SJSA1 (cell line): ENCODE measurements around the gene ANKRD13A. TPM values are rescaled to one million over a fixed set of nuclear protein-coding genes. Genes with fewer than 3 reads are reported as not detected.

Experiments used
- DNase-seq, 2 experiments: peaks; one replicate each; pipeline ENCODE4 v3.0.0-alpha.2; 2015 to 2020; ENCODE audit warnings: low spot score in 2 of 2, low read depth in 1 of 2
- H3K27ac ChIP-seq: fragments of 250-450 bp; sonication (Bioruptor Pico); 2 replicates; pipeline ENCODE4 v1.5.1; 2020; ENCODE audit warnings: mild to moderate bottlenecking, moderate library complexity
- H3K27me3 ChIP-seq: fragments of 250-450 bp; sonication (Bioruptor Pico); replicated peaks from 2 replicates; pipeline ENCODE4 v1.5.1; 2020; ENCODE audit warnings: mild to moderate bottlenecking, moderate library complexity
- H3K36me3 ChIP-seq: fragments of 250-450 bp; sonication (Bioruptor Pico); 2 replicates; pipeline ENCODE4 v1.5.1; 2020; ENCODE audit warnings: mild to moderate bottlenecking
- H3K4me1 ChIP-seq: fragments of 250-450 bp; sonication (Bioruptor Pico); replicated peaks from 2 replicates; pipeline ENCODE4 v1.6.1; 2021; ENCODE audit warnings: mild to moderate bottlenecking
- H3K4me3 ChIP-seq: fragments of 250-450 bp; sonication (Bioruptor Pico); 2 replicates; pipeline ENCODE4 v1.5.1; 2020; ENCODE audit warnings: mild to moderate bottlenecking
- H3K9me3 ChIP-seq: fragments of 250-450 bp; sonication (Bioruptor Pico); replicated peaks from 2 replicates; pipeline ENCODE4 v1.5.1; 2020; ENCODE audit warnings: mild to moderate bottlenecking
- total RNA-seq: library from RNA; depleted of rRNA; stranded (reverse); fragments of >200 nt; shearing (Covaris generic); gene quantifications from 2 replicates; pipeline ENCODE4 v1.2.3, GENCODE V29; 2014; rRNA removed

ANKRD13A gene
- 111 and 170 TPM in 2 replicates for total RNA-seq

- peak; percentile 90 to 97 for DNase-seq
- Histone ChIP-seq H3K9me3 (no peaks in the 10 kb centered on the region), H3K4me1 (peaks cover 49% of the 10 kb centered on the region), H3K27me3 (no peaks in the 10 kb centered on the region), H3K4me3 (peak within 1 kb of the TSS; percentile 97), H3K27ac (peak within 1 kb of the TSS; percentile 98), H3K36me3 (peaks cover 28% of the 10 kb centered on the region)
Observed at GRCh38 chr12:109998904-109999648, at the start of gene ANKRD13A. ANKRD13A (plus strand) TSS chr12:109999430; CDS start chr12:109999689, 259 bp downstream.

- no peaks in the 10 kb centered on the region for H3K27me3 ChIP-seq
- H3K27ac ChIP-seq: peak overlapping the region; percentile 81
- H3K4me3 ChIP-seq: no peak overlapping the region
- H3K9me3 ChIP-seq: no peaks in the 10 kb centered on the region
- H3K36me3 ChIP-seq: peaks cover 74% of the 10 kb centered on the region
- peaks cover 71% of the 10 kb centered on the region for H3K4me1 ChIP-seq
- DNase-seq: no peak
Observed at GRCh38 chr12:109950625-109951024, 48.6 kb upstream of the ANKRD13A start.

- Histone ChIP-seq H3K27me3 (no peaks in the 10 kb centered on the region), H3K4me3 (no peak overlapping the region), H3K27ac (peak overlapping the region; percentile 81), H3K36me3 (peaks cover 77% of the 10 kb centered on the region), H3K4me1 (peaks cover 68% of the 10 kb centered on the region), H3K9me3 (no peaks in the 10 kb centered on the region)
- DNase-seq: peak in 1 of 2 experiments; percentile 68
Observed at GRCh38 chr12:109951136-109951535, 48.1 kb upstream of the ANKRD13A start.

- peaks cover 61% of the 10 kb centered on the region for H3K4me1 ChIP-seq
- DNase-seq: peak; percentile 17 to 59
- H3K36me3 ChIP-seq: peaks cover 76% of the 10 kb centered on the region
- peak overlapping the region; percentile 81 for H3K27ac ChIP-seq
- H3K27me3 ChIP-seq: no peaks in the 10 kb centered on the region
- no peaks in the 10 kb centered on the region for H3K9me3 ChIP-seq
- no peak overlapping the region for H3K4me3 ChIP-seq
Observed at GRCh38 chr12:109951751-109952150, 47.5 kb upstream of the ANKRD13A start.

- Histone ChIP-seq H3K4me3 (no peak overlapping the region), H3K36me3 (peaks cover 71% of the 10 kb centered on the region), H3K9me3 (no peaks in the 10 kb centered on the region), H3K27me3 (no peaks in the 10 kb centered on the region), H3K4me1 (peaks cover 56% of the 10 kb centered on the region), H3K27ac (peak overlapping the region; percentile 81)
- no peak for DNase-seq
Observed at GRCh38 chr12:109952160-109952858, 46.9 kb upstream of the ANKRD13A start.

GRCh38 chr12:109952873-109953272, 46.4 kb upstream of the ANKRD13A start:
- Histone ChIP-seq H3K9me3 (no peaks in the 10 kb centered on the region), H3K4me3 (no peak overlapping the region), H3K36me3 (peaks cover 71% of the 10 kb centered on the region), H3K27ac (no peak overlapping the region), H3K27me3 (no peaks in the 10 kb centered on the region), H3K4me1 (peaks cover 50% of the 10 kb centered on the region)
- no peak for DNase-seq

GRCh38 chr12:109953656-109954055, 45.6 kb upstream of the ANKRD13A start:
- peaks cover 42% of the 10 kb centered on the region for H3K4me1 ChIP-seq
- H3K27me3 ChIP-seq: no peaks in the 10 kb centered on the region
- peaks cover 70% of the 10 kb centered on the region for H3K36me3 ChIP-seq
- H3K27ac ChIP-seq: no peak overlapping the region
- H3K4me3 ChIP-seq: no peak overlapping the region
- no peak for DNase-seq
- no peaks in the 10 kb centered on the region for H3K9me3 ChIP-seq

- no peaks in the 10 kb centered on the region; the same call in 1 of the 2 replicates for H3K4me1 ChIP-seq
- H3K27me3 ChIP-seq: no peaks in the 10 kb centered on the region
- H3K36me3 ChIP-seq: peaks cover 71% of the 10 kb centered on the region
- DNase-seq: no peak
- no peaks in the 10 kb centered on the region for H3K9me3 ChIP-seq
- H3K27ac ChIP-seq: no peak overlapping the region
- no peak overlapping the region for H3K4me3 ChIP-seq
Observed at GRCh38 chr12:109958374-109958773, 40.9 kb upstream of the ANKRD13A start.

GRCh38 chr12:109959411-109960093, 39.7 kb upstream of the ANKRD13A start:
- Histone ChIP-seq H3K4me3 (no peak overlapping the region), H3K27ac (no peak overlapping the region), H3K4me1 (no peaks in the 10 kb centered on the region), H3K9me3 (no peaks in the 10 kb centered on the region), H3K27me3 (no peaks in the 10 kb centered on the region), H3K36me3 (peaks cover 70% of the 10 kb centered on the region)
- DNase-seq: no peak

- no peak for DNase-seq
- Histone ChIP-seq H3K27ac (no peak overlapping the region), H3K36me3 (peaks cover 74% of the 10 kb centered on the region), H3K9me3 (no peaks in the 10 kb centered on the region), H3K4me3 (no peak overlapping the region), H3K27me3 (no peaks in the 10 kb centered on the region), H3K4me1 (no peaks in the 10 kb centered on the region)
Observed at GRCh38 chr12:109961201-109961600, 38.0 kb upstream of the ANKRD13A start.

- no peaks in the 10 kb centered on the region for H3K9me3 ChIP-seq
- H3K4me1 ChIP-seq: no peaks in the 10 kb centered on the region
- no peak overlapping the region for H3K27ac ChIP-seq
- H3K27me3 ChIP-seq: no peaks in the 10 kb centered on the region
- H3K4me3 ChIP-seq: no peak overlapping the region
- no peak for DNase-seq
- peaks cover 72% of the 10 kb centered on the region for H3K36me3 ChIP-seq
Observed at GRCh38 chr12:109961612-109962011, 37.6 kb upstream of the ANKRD13A start.

- Histone ChIP-seq H3K4me3 (no peak overlapping the region), H3K27ac (no peak overlapping the region), H3K27me3 (no peaks in the 10 kb centered on the region), H3K9me3 (no peaks in the 10 kb centered on the region), H3K4me1 (no peaks in the 10 kb centered on the region), H3K36me3 (peaks cover 76% of the 10 kb centered on the region)
- no peak for DNase-seq
Observed at GRCh38 chr12:109962398-109962797, 36.8 kb upstream of the ANKRD13A start.

- no peak overlapping the region for H3K4me3 ChIP-seq
- H3K27ac ChIP-seq: no peak overlapping the region
- peaks cover 80% of the 10 kb centered on the region for H3K36me3 ChIP-seq
- DNase-seq: no peak
- H3K9me3 ChIP-seq: no peaks in the 10 kb centered on the region
- H3K27me3 ChIP-seq: no peaks in the 10 kb centered on the region
- H3K4me1 ChIP-seq: no peaks in the 10 kb centered on the region
Observed at GRCh38 chr12:109963330-109963729, 35.9 kb upstream of the ANKRD13A start.
